H1 (cell line): ENCODE measurements around the gene OR5B2. TPM values are rescaled to one million over a fixed set of nuclear protein-coding genes. Genes with fewer than 3 reads are reported as not detected.

Experiments
- CTCF ChIA-PET: fragments of 300-600 bp; sonication (Branson Sonifier 250); formaldehyde crosslinking; loops from one replicate; lab custom pipeline; 2021; ENCODE audit not compliant: partially characterized antibody; lab: Charles Lee
- POLR2A ChIA-PET: fragments of 300-600 bp; sonication (Branson Sonifier 250); formaldehyde crosslinking; loops from one replicate; lab custom pipeline; 2021; ENCODE audit warnings: inconsistent platforms; ENCODE audit not compliant: partially characterized antibody; lab: Charles Lee
- DNase-seq, 2 experiments: peaks; one replicate each; pipeline versions ENCODE4 v3.0.0 to v3.0.0-alpha.2; 2010 to 2022; ENCODE audit warnings: low spot score in 2 of 2, low read depth in 1 of 2, mixed read lengths in 1 of 2
- FAIRE-seq: peaks from 2 replicates; lab custom pipeline; 2011; peaks lifted over from hg19 to GRCh38; lab: Jason Lieb, UNC
- H2AFZ ChIP-seq: 2 replicates; pipeline ENCODE4 v1.8.1; 2012; ENCODE audit warnings: low read length, inconsistent platforms
- H2AK5ac ChIP-seq: 2 replicates; pipeline ENCODE4 v1.6.1; 2013; ENCODE audit warnings: low read depth, low read length
- H2BK120ac ChIP-seq: replicated peaks from 2 replicates; pipeline ENCODE3; 2013; ENCODE audit warnings: low read depth, low read length, inconsistent platforms
- H2BK12ac ChIP-seq: 2 replicates; pipeline ENCODE4 v1.6.1; 2013; ENCODE audit warnings: low read depth, low read length
- H2BK15ac ChIP-seq: 2 replicates; pipeline ENCODE4 v1.6.1; 2013; ENCODE audit warnings: low read length
- H2BK20ac ChIP-seq: 2 replicates; pipeline ENCODE4 v1.6.1; 2013; ENCODE audit warnings: low read length
- H2BK5ac ChIP-seq: 2 replicates; pipeline ENCODE4 v1.6.1; 2013; ENCODE audit warnings: low read depth, low read length
- H3K14ac ChIP-seq: 2 replicates; pipeline ENCODE4 v1.6.1; 2013; ENCODE audit warnings: inconsistent platforms; ENCODE audit not compliant: insufficient read length
- H3K18ac ChIP-seq: 2 replicates; pipeline ENCODE4 v1.6.1; 2013; ENCODE audit warnings: low read length; ENCODE audit errors: extremely low read depth
- H3K23ac ChIP-seq: 2 replicates; pipeline ENCODE4 v1.6.1; 2013; ENCODE audit warnings: inconsistent platforms; ENCODE audit not compliant: insufficient read length
- H3K23me2 ChIP-seq: 2 replicates; pipeline ENCODE4 v1.6.1; 2013; ENCODE audit warnings: low read depth, low read length
- H3K27ac ChIP-seq: 2 replicates; pipeline ENCODE4 v1.6.1; 2011; ENCODE audit warnings: low read depth, low read length, inconsistent platforms
- H3K27me3 ChIP-seq, 4 experiments: replicated peaks in 1 of 4; 1 replicate in 1 of 4; 2 replicates in 3 of 4; pipeline versions ENCODE4 v1.6.1 to v1.8.1; 2011 to 2013; ENCODE audit warnings: low read length in 3 of 4, mild to moderate bottlenecking in 3 of 4, inconsistent platforms in 2 of 4, mixed read lengths in 2 of 4, moderate library complexity in 1 of 4; ENCODE audit not compliant: control insufficient read depth in 3 of 4, insufficient read depth in 3 of 4; ENCODE audit errors: extremely low read depth in 1 of 4
- H3K36me3 ChIP-seq, 4 experiments: 2 replicates each; pipeline versions ENCODE4 v1.6.1 to v1.8.1; 2011 to 2013; ENCODE audit warnings: mild to moderate bottlenecking in 4 of 4, low read length in 3 of 4, moderate library complexity in 2 of 4, control low read depth in 1 of 4, inconsistent platforms in 1 of 4; ENCODE audit not compliant: insufficient read depth in 4 of 4, control insufficient read depth in 2 of 4
- H3K4ac ChIP-seq: replicated peaks from 2 replicates; pipeline ENCODE3; 2013; ENCODE audit warnings: low read length, low read depth, mixed read lengths, inconsistent platforms; ENCODE audit not compliant: insufficient read length
- H3K4me1 ChIP-seq, 4 experiments: replicated peaks in 1 of 4; 1 replicate in 1 of 4; 2 replicates in 3 of 4; pipeline versions ENCODE4 v1.6.1 to v1.8.1; 2011 to 2013; ENCODE audit warnings: low read length in 3 of 4, inconsistent platforms in 2 of 4, mixed read lengths in 1 of 4; ENCODE audit not compliant: insufficient read depth in 4 of 4, control insufficient read depth in 3 of 4
- H3K4me2 ChIP-seq, 2 experiments: 2 replicates each; pipeline versions ENCODE4 v1.6.1 to v1.8.1; 2011 to 2013; ENCODE audit warnings: low read depth in 2 of 2, low read length in 2 of 2, control low read depth in 1 of 2, inconsistent platforms in 1 of 2, mild to moderate bottlenecking in 1 of 2; ENCODE audit not compliant: insufficient read depth in 1 of 2
- H3K4me3 ChIP-seq, 4 experiments: fragments of 200-600, 300-600 bp in 1 of 4; sonication (generic), shearing (Covaris generic), sonication (Bioruptor Twin) in 1 of 4; 2 replicates each; pipeline versions ENCODE4 v1.5.1 to v1.8.1; 2011 to 2016; ENCODE audit warnings: low read length in 4 of 4, low read depth in 3 of 4, control low read depth in 2 of 4, inconsistent platforms in 2 of 4, mild to moderate bottlenecking in 2 of 4, mixed read lengths in 1 of 4, moderate library complexity in 1 of 4; ENCODE audit not compliant: insufficient read depth in 2 of 4; ENCODE audit errors: extremely low read depth in 1 of 4
- H3K56ac ChIP-seq: replicated peaks from 2 replicates; pipeline ENCODE3; 2013; ENCODE audit warnings: low read depth, mild to moderate bottlenecking, mixed read lengths, low read length, inconsistent platforms; ENCODE audit not compliant: insufficient read length
- H3K79me1 ChIP-seq: 2 replicates; pipeline ENCODE4 v1.6.1; 2013; ENCODE audit warnings: low read depth, low read length, control low read depth
- H3K79me2 ChIP-seq, 2 experiments: 2 replicates each; pipeline versions ENCODE4 v1.6.1 to v1.8.1; 2012 to 2013; ENCODE audit warnings: low read length in 2 of 2, mild to moderate bottlenecking in 2 of 2, inconsistent platforms in 1 of 2; ENCODE audit not compliant: insufficient read depth in 2 of 2, control insufficient read depth in 1 of 2
- H3K9ac ChIP-seq, 4 experiments: replicated peaks in 1 of 4; 1 replicate in 1 of 4; 2 replicates in 3 of 4; pipeline versions ENCODE4 v1.6.1 to v1.8.1; 2011 to 2013; ENCODE audit warnings: low read depth in 3 of 4, low read length in 3 of 4, control low read depth in 2 of 4, mild to moderate bottlenecking in 2 of 4, moderate library complexity in 2 of 4, inconsistent platforms in 1 of 4; ENCODE audit errors: extremely low read depth in 1 of 4
- H3K9me3 ChIP-seq, 2 experiments: 2 replicates each; pipeline versions ENCODE4 v1.6.1 to v1.8.1; 2012 to 2013; ENCODE audit warnings: mild to moderate bottlenecking in 2 of 2, moderate library complexity in 2 of 2, control low read depth in 1 of 2, inconsistent platforms in 1 of 2, low read depth in 1 of 2, low read length in 1 of 2, mixed read lengths in 1 of 2; ENCODE audit not compliant: insufficient read depth in 2 of 2
- H4K20me1 ChIP-seq, 2 experiments: replicated peaks in 1 of 2; 2 replicates each; pipeline versions ENCODE3 to v1.8.1; 2011 to 2013; ENCODE audit warnings: inconsistent platforms in 2 of 2, low read length in 2 of 2, mild to moderate bottlenecking in 1 of 2; ENCODE audit not compliant: insufficient read depth in 2 of 2, control insufficient read depth in 1 of 2
- H4K5ac ChIP-seq: 2 replicates; pipeline ENCODE4 v1.6.1; 2013; ENCODE audit warnings: low read length, low read depth, mixed read lengths, inconsistent platforms; ENCODE audit not compliant: insufficient read length
- H4K8ac ChIP-seq: 2 replicates; pipeline ENCODE4 v1.8.0; 2013; ENCODE audit warnings: mild to moderate bottlenecking, moderate library complexity, low read length, inconsistent platforms; ENCODE audit not compliant: insufficient read depth; ENCODE audit errors: extremely low read depth
- H4K91ac ChIP-seq: replicated peaks from 2 replicates; pipeline ENCODE3; 2013; ENCODE audit warnings: low read length, mixed read lengths, inconsistent platforms; ENCODE audit not compliant: insufficient read length
- CHD2 ChIP-seq: IDR thresholded peaks from 2 replicates; pipeline ENCODE4 v1.6.1; 2012; ENCODE audit warnings: low read length, improper control_type of control experiment
- E2F6 ChIP-seq: IDR thresholded peaks from 2 replicates; pipeline ENCODE4 v1.6.1; 2012; ENCODE audit warnings: inconsistent platforms
- JUN ChIP-seq: IDR thresholded peaks from 2 replicates; pipeline ENCODE4 v1.6.1; 2011; ENCODE audit warnings: low read depth, mild to moderate bottlenecking, improper control_type of control experiment, low read length
- JUND ChIP-seq: IDR thresholded peaks from 2 replicates; pipeline ENCODE4 v1.6.1; 2011; ENCODE audit warnings: mild to moderate bottlenecking, improper control_type of control experiment, low read length
- KDM4A ChIP-seq: IDR thresholded peaks from one replicate; pipeline ENCODE4 v1.7.1; 2012; ENCODE audit warnings: low read depth, mild to moderate bottlenecking, moderate library complexity, low read length, inconsistent platforms; ENCODE audit not compliant: severe bottlenecking
- MAFK ChIP-seq: IDR thresholded peaks from 2 replicates; pipeline ENCODE4 v1.6.1; 2012; ENCODE audit warnings: low read depth, mild to moderate bottlenecking, improper control_type of control experiment, low read length
- RNF2 ChIP-seq: fragments of 200-900, 300-1000 bp; sonication (generic); IDR thresholded peaks from 2 replicates; pipeline ENCODE4 v1.7.1; 2016; ENCODE audit warnings: borderline replicate concordance, low read depth, mild to moderate bottlenecking, antibody characterized with exemption, low read length; ENCODE audit not compliant: poor library complexity, severe bottlenecking; ENCODE audit errors: missing control alignments
- RXRA ChIP-seq: IDR thresholded peaks from 2 replicates; pipeline ENCODE4 v1.6.1; 2011; ENCODE audit warnings: low read depth, mild to moderate bottlenecking, low read length, moderate library complexity; ENCODE audit not compliant: insufficient read depth
- TAF1 ChIP-seq: IDR thresholded peaks from 2 replicates; pipeline ENCODE4 v1.6.1; 2011; ENCODE audit warnings: mild to moderate bottlenecking, low read depth, low read length
- USF2 ChIP-seq: IDR thresholded peaks from 2 replicates; pipeline ENCODE4 v1.6.1; 2011; ENCODE audit warnings: low read length, improper control_type of control experiment
- ZNF274 ChIP-seq: IDR thresholded peaks from 2 replicates; pipeline ENCODE4 v1.7.0; 2012; ENCODE audit warnings: low read length, borderline replicate concordance; ENCODE audit errors: extremely low read depth
- WGBS, 2 experiments: shearing (Covaris generic) in 1 of 2; methylation state at CpG; one replicate each; pipeline versions ENCODE4 v1.1.6 to v1.1.7; 2013 to 2015; ENCODE audit warnings: low lambda C conversion rate in 2 of 2, mixed read lengths in 2 of 2, inconsistent platforms in 1 of 2, low coverage in 1 of 2, missing lambda C conversion rate in 1 of 2; ENCODE audit not compliant: insufficient replicate concordance in 2 of 2, insufficient coverage in 1 of 2, insufficient read length in 1 of 2; ENCODE audit errors: extremely low coverage in 1 of 2, missing lambda C conversion rate in 1 of 2; 5-methylcytosine and 5-hydroxymethylcytosine counted together
- polyA plus RNA-seq, 7 experiments: library from polyadenylated mRNA; depleted of rRNA in 3 of 7; stranded (reverse) in 5 of 7; unstranded in 2 of 7; fragments of >200 nt in 5 of 7; fragments of 200-250 nt in 2 of 7; gene quantifications; 1 replicate in 5 of 7; 2 replicates in 1 of 7; 4 replicates in 1 of 7; pipeline versions ENCODE4 v1.2.1 to v1.2.3, GENCODE V29; 2011 to 2013; ENCODE audit warnings: missing spikeins in 2 of 7, mixed read lengths in 2 of 7
- total RNA-seq: library from RNA; stranded (reverse); fragmentation: NEBNext Ultra II Directional; extraction: Animal tissue kit (Norgen Biotek cat#: 25700); gene quantifications from 2 replicates; pipeline ENCODE4 v1.2.1, GENCODE V29; 2021

OR5B2 gene
- total and polyA plus RNA-seq, 2 of the 8 experiments (the other 6 are each of a cell fraction or from before 2014, with no cell fraction given) = 0.06 TPM; not detected in 1

GRCh38 chr11:58438486-58438885, 10.6 kb upstream of the OR5B2 start:
- no peak overlapping the region for H3K4me2 ChIP-seq
- no peak overlapping the region for H4K5ac ChIP-seq
- no peaks in the 10 kb centered on the region for H3K4me1 ChIP-seq
- H3K27me3 ChIP-seq = no peaks in the 10 kb centered on the region
- H2BK120ac ChIP-seq = no peak overlapping the region
- no peak for FAIRE-seq
- H2BK12ac ChIP-seq = no peak overlapping the region
- H4K8ac ChIP-seq = no peak overlapping the region
- ChIA-PET CTCF (interaction anchor here (1.2 kb wide), 1 partner anchor 94 kb away, joined by 3 read pairs; no protein-coding TSS in a partner anchor), POLR2A (no interaction called here)
- H3K18ac ChIP-seq = no peak overlapping the region
- H3K79me2 ChIP-seq = no peaks in the 10 kb centered on the region
- H3K79me1 ChIP-seq = no peaks in the 10 kb centered on the region
- no peak overlapping the region for H3K56ac ChIP-seq
- no peak overlapping the region for H2AFZ ChIP-seq
- H4K91ac ChIP-seq = no peak overlapping the region
- no peaks in the 10 kb centered on the region for H3K36me3 ChIP-seq
- no peaks in the 10 kb centered on the region for H3K23me2 ChIP-seq
- H4K20me1 ChIP-seq = no peaks in the 10 kb centered on the region
- H2AK5ac ChIP-seq = no peak overlapping the region
- peaks cover 8 to 22% of the 10 kb centered on the region in 2 experiments; a peak in 3 of 4 replicates for H3K9me3 ChIP-seq
- WGBS, 2 experiments = 57% methylated on average over 4 of the region's 4 CpGs; no CpG with 5 or more reads in 1 of the 2 experiments
- H2BK20ac ChIP-seq = no peak overlapping the region
- H2BK5ac ChIP-seq = no peak overlapping the region
- H3K4ac ChIP-seq = no peak overlapping the region
- H3K27ac ChIP-seq = no peak overlapping the region
- H3K9ac ChIP-seq = no peak overlapping the region
- no peak overlapping the region for H3K23ac ChIP-seq
- no peak overlapping the region for H3K14ac ChIP-seq
- H2BK15ac ChIP-seq = no peak overlapping the region
- H3K4me3 ChIP-seq = no peak overlapping the region
- no peak for DNase-seq
- TF ChIP-seq CHD2 (no peak), ZNF274 (no peak), KDM4A (no peak), JUN (no peak), RXRA (no peak), E2F6 (no peak), MAFK (no peak), RNF2 (no peak), TAF1 (no peak), USF2 (no peak), JUND (no peak)
